Karpas-422 (cell line): ENCODE measurements around the gene DPP4. TPM values are rescaled to one million over a fixed set of nuclear protein-coding genes. Genes with fewer than 3 reads are reported as not detected.

Experiments used
- DNase-seq: peaks from one replicate; pipeline ENCODE4 v3.0.0-alpha.2; 2015
- H2AFZ ChIP-seq: fragments of 200-600 bp; sonication (generic); 2 replicates; pipeline ENCODE4 v1.6.1; 2014; ENCODE audit warnings: antibody characterized with exemption, low read length, mixed read lengths
- H3K27ac ChIP-seq: fragments of 200-600 bp; sonication (generic); 2 replicates; pipeline ENCODE4 v1.5.1; 2014; ENCODE audit warnings: mild to moderate bottlenecking, low read length, moderate library complexity
- H3K27me3 ChIP-seq: fragments of 200-600 bp; sonication (generic); 2 replicates; pipeline ENCODE4 v1.6.1; 2014; ENCODE audit warnings: low read length, mixed read lengths
- H3K36me3 ChIP-seq: fragments of 200-600 bp; sonication (generic); 2 replicates; pipeline ENCODE4 v1.6.1; 2014; ENCODE audit warnings: low read length, mixed read lengths; ENCODE audit not compliant: insufficient read depth
- H3K4me1 ChIP-seq: fragments of 200-600 bp; sonication (generic); 2 replicates; pipeline ENCODE4 v1.6.1; 2014; ENCODE audit warnings: mild to moderate bottlenecking, low read length, mixed read lengths
- H3K4me2 ChIP-seq: fragments of 200-600 bp; sonication (generic); 2 replicates; pipeline ENCODE4 v1.6.1; 2014; ENCODE audit warnings: low read length, low read depth, mild to moderate bottlenecking; ENCODE audit not compliant: poor library complexity, severe bottlenecking
- H3K4me3 ChIP-seq: fragments of 200-600 bp; sonication (generic); 2 replicates; pipeline ENCODE4 v1.5.1; 2014; ENCODE audit warnings: mild to moderate bottlenecking, antibody characterized with exemption, low read length, mixed read lengths
- H3K79me2 ChIP-seq: fragments of 200-600 bp; sonication (generic); 2 replicates; pipeline ENCODE4 v1.6.1; 2014; ENCODE audit warnings: mild to moderate bottlenecking, low read length, mixed read lengths
- H3K9ac ChIP-seq: fragments of 200-600 bp; sonication (generic); 2 replicates; pipeline ENCODE4 v1.6.0; 2014; ENCODE audit warnings: low read length
- H3K9me2 ChIP-seq: fragments of 200-600 bp; sonication (generic), shearing (Covaris generic); replicated peaks from 2 replicates; pipeline ENCODE4 v1.6.0; 2014; ENCODE audit warnings: mild to moderate bottlenecking, low read length, moderate library complexity; ENCODE audit not compliant: insufficient read depth
- H3K9me3 ChIP-seq: fragments of 300-700, 200-600 bp; sonication (generic); 2 replicates; pipeline ENCODE4 v1.6.1; 2014; ENCODE audit warnings: low read length, mixed read lengths
- H4K20me1 ChIP-seq: fragments of 200-600 bp; sonication (generic); 2 replicates; pipeline ENCODE4 v1.6.1; 2014; ENCODE audit warnings: mild to moderate bottlenecking, antibody characterized with exemption, low read length, low read depth; ENCODE audit not compliant: insufficient read depth
- total RNA-seq: library from RNA; depleted of rRNA; stranded (reverse); fragments of >200 nt; shearing (Covaris generic); gene quantifications from 2 replicates; pipeline ENCODE4 v1.2.3, GENCODE V29; 2014; ENCODE audit warnings: low replicate concordance

The DPP4 gene
- total RNA-seq, 1 experiment from 2014 or later: not detected

DNA sequence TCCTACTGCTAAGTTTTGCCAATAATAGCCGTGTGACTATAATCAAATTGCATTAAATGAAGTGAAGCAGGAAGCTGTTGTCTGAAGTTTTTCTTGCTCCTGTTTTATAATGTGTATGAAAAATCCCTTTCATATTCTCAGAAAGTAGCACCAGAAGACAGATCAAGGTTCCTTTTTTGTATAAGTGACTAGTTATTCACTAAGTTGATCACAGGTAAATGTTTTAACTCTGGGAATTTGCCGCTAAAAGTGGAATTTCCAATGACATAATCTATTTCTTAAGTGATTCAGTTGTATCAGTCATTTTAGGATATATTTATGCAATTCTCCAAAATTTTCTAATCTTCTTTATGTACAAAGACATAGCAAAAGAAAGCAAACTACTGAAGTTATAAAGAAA is 99.6 kb downstream of the DPP4 start:
- Histone ChIP-seq H3K9ac (no peak overlapping the region), H3K79me2 (no peaks in the 10 kb centered on the region), H3K4me3 (no peak overlapping the region), H4K20me1 (no peaks in the 10 kb centered on the region), H3K4me2 (no peak overlapping the region), H3K27ac (no peak overlapping the region), H3K9me2 (no peaks in the 10 kb centered on the region), H3K4me1 (no peaks in the 10 kb centered on the region), H2AFZ (no peak overlapping the region), H3K36me3 (no peaks in the 10 kb centered on the region), H3K9me3 (no peaks in the 10 kb centered on the region), H3K27me3 (no peaks in the 10 kb centered on the region)
- DNase-seq: no peak

DNA sequence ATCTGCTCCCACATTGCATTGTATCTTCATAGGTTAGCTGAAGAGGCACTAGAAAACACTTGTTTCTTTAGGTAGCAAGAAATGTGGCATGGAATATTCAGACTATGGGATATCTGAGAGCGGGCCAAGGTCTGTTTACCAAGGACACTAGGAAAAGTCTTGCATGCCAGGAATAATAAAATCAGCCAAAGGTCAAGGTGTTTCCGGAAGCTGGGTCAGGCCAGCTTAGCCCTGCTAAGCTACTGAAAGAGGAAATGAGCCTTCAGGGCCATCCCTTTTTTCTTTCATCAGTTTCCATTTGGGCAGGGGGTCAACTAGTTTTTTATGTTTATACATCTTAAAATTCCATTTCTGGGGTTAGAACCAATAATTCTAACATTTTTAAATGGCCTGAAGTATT is 101.1 kb downstream of the DPP4 start:
- Histone ChIP-seq H3K27me3 (no peaks in the 10 kb centered on the region), H4K20me1 (no peaks in the 10 kb centered on the region), H3K79me2 (no peaks in the 10 kb centered on the region), H3K27ac (no peak overlapping the region), H2AFZ (no peak overlapping the region), H3K4me3 (no peak overlapping the region), H3K9ac (no peak overlapping the region), H3K4me2 (no peak overlapping the region), H3K36me3 (no peaks in the 10 kb centered on the region), H3K9me2 (no peaks in the 10 kb centered on the region), H3K9me3 (no peaks in the 10 kb centered on the region), H3K4me1 (no peaks in the 10 kb centered on the region)
- no peak for DNase-seq

DNA sequence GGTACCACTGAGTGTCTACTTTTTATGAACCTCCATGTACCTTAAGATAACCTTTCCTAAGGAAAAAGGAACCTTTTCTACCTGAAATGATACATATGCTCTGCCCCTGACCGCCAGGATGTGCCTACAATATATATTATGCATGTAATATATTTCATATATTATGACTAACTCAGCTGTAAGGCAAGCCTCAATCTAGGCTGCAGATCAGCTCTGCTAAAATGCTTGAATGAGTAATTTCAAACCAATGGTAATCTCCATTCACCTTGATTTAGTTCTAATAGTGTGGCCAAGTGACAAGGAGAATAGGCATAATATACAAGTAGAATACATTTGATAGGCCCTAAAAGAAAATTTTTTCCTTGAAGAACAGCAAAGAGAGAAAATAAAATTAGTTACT is 101.8 kb downstream of the DPP4 start:
- Histone ChIP-seq H3K9ac (no peak overlapping the region), H3K27ac (no peak overlapping the region), H3K4me1 (no peaks in the 10 kb centered on the region), H3K4me3 (no peak overlapping the region), H3K36me3 (no peaks in the 10 kb centered on the region), H3K27me3 (no peaks in the 10 kb centered on the region), H3K9me3 (no peaks in the 10 kb centered on the region), H2AFZ (no peak overlapping the region), H4K20me1 (no peaks in the 10 kb centered on the region), H3K79me2 (no peaks in the 10 kb centered on the region), H3K9me2 (no peaks in the 10 kb centered on the region), H3K4me2 (no peak overlapping the region)
- no peak for DNase-seq

DNA sequence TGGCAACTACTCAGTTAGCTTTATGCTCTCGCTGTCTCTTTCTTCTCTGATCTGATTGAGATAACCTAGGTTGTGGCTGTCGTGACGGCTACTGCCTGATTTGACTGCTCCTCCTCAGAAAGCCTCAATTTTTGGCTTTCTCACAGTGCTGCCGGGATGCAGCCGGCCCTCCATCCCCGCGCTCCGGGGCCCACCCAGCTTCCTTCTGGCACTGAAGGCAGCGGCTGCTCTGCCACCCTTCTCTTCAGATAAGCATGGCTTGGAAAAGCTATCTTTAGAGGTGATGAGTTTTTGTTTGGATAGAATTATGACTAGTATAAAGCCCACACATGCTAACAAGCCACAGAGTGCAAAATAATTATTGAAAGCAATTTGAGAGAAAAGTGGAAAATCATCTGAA is 102.5 kb downstream of the DPP4 start:
- no peak overlapping the region for H3K9ac ChIP-seq
- no peak overlapping the region for H3K27ac ChIP-seq
- H3K27me3 ChIP-seq: no peaks in the 10 kb centered on the region
- H4K20me1 ChIP-seq: no peaks in the 10 kb centered on the region
- H3K9me3 ChIP-seq: no peaks in the 10 kb centered on the region
- no peak overlapping the region for H2AFZ ChIP-seq
- H3K36me3 ChIP-seq: no peaks in the 10 kb centered on the region
- H3K79me2 ChIP-seq: no peaks in the 10 kb centered on the region
- no peak for DNase-seq
- no peaks in the 10 kb centered on the region for H3K9me2 ChIP-seq
- H3K4me2 ChIP-seq: no peak overlapping the region
- H3K4me1 ChIP-seq: no peaks in the 10 kb centered on the region
- no peak overlapping the region for H3K4me3 ChIP-seq

DNA sequence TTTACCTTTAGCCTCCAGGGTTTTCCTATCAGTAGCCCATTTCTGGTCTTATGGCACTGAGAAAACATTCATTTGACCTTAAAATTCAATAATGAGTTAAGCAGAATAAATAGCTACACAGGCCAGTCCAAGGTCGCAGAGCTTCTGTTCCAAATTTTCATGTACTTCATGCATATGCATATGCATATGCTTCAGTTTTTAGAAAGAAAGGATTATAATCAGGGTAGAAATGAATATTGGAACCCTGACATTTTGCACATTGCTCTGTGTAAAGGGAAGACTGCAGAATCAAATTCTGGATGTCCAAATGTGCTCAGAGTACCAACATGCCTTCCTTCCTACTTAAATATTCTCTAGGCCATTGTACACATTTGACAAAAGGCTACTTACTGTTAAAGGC is 104.9 kb downstream of the DPP4 start:
- H3K4me3 ChIP-seq: no peak overlapping the region
- no peak overlapping the region for H2AFZ ChIP-seq
- no peak overlapping the region for H3K27ac ChIP-seq
- H3K36me3 ChIP-seq: no peaks in the 10 kb centered on the region
- no peaks in the 10 kb centered on the region for H3K9me3 ChIP-seq
- H4K20me1 ChIP-seq: no peaks in the 10 kb centered on the region
- H3K4me1 ChIP-seq: no peaks in the 10 kb centered on the region
- H3K9me2 ChIP-seq: no peaks in the 10 kb centered on the region
- H3K27me3 ChIP-seq: no peaks in the 10 kb centered on the region
- DNase-seq: no peak
- H3K79me2 ChIP-seq: no peaks in the 10 kb centered on the region
- no peak overlapping the region for H3K4me2 ChIP-seq
- no peak overlapping the region for H3K9ac ChIP-seq

DNA sequence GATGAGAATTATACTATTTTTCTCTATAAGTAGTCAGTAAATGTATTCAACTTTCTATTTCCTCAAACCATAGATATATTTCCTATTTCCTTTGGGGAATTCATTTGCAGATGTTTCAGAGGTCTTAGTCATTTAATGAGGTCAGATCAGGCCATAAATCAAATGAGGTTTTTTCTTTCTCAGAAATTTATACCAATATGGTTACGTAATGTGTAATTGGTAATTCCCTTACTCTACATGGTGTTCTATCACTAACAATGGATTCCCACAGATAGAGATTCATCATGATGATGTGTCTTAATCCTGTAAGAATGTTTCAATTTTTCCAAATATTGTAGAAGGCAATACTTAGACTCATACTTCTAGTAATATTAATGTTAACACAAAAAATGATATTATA is 108.0 kb downstream of the DPP4 start:
- H3K79me2 ChIP-seq: no peaks in the 10 kb centered on the region

DNA sequence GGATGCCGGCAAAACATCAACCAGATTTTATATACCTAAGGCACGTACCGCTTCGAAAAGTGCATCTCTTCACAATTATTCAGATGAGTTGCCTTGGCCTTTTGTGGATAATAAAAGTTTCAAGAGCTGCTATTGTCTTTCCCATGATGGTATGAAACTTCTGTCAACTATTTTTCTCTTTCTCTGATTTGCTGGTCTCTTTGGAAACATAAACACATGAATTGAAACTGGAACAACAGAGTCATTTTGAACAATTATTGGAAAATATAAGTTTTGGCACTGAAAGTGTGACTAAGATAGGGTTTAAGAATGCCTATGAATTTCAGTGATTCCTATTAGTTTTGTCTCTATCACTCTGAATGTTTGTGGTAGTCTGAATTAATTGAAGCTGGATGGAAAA is 109.9 kb downstream of the DPP4 start:
- Histone ChIP-seq H3K4me2 (no peak overlapping the region), H3K9ac (no peak overlapping the region), H3K9me3 (no peaks in the 10 kb centered on the region), H4K20me1 (no peaks in the 10 kb centered on the region), H3K27ac (no peak overlapping the region), H2AFZ (no peak overlapping the region), H3K36me3 (no peaks in the 10 kb centered on the region), H3K4me3 (no peak overlapping the region), H3K9me2 (no peaks in the 10 kb centered on the region), H3K4me1 (no peaks in the 10 kb centered on the region), H3K27me3 (no peaks in the 10 kb centered on the region), H3K79me2 (no peaks in the 10 kb centered on the region)
- DNase-seq: no peak

More for the DNA sequence above, 108.0 kb downstream of the DPP4 start:
- Histone ChIP-seq H3K4me3 (no peak overlapping the region), H3K27ac (no peak overlapping the region), H3K9ac (no peak overlapping the region), H3K36me3 (no peaks in the 10 kb centered on the region), H3K9me3 (no peaks in the 10 kb centered on the region), H3K4me2 (no peak overlapping the region), H2AFZ (no peak overlapping the region), H4K20me1 (no peaks in the 10 kb centered on the region), H3K4me1 (no peaks in the 10 kb centered on the region), H3K27me3 (no peaks in the 10 kb centered on the region), H3K9me2 (no peaks in the 10 kb centered on the region)
- no peak for DNase-seq

DNA sequence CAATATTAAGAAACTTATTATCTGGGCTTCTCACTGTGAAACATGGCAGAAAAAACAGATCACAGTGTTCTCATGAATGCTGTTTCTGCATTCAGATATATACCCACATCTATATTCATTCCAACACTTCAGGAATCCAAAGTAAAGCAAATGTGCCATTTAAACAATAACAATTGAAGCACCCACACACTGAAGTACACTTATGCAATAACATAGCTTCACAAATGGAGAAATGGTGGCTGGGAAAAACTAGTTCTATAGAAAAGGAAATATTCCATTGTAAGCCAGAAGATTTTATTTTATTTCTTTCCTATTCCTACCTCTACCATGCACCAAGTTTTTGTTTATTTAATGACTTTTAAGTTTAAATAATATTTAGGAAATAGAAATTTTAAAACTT is 111.9 kb downstream of the DPP4 start:
- Histone ChIP-seq H3K27me3 (no peaks in the 10 kb centered on the region), H3K9me3 (no peaks in the 10 kb centered on the region), H3K9ac (no peak overlapping the region)

DNA sequence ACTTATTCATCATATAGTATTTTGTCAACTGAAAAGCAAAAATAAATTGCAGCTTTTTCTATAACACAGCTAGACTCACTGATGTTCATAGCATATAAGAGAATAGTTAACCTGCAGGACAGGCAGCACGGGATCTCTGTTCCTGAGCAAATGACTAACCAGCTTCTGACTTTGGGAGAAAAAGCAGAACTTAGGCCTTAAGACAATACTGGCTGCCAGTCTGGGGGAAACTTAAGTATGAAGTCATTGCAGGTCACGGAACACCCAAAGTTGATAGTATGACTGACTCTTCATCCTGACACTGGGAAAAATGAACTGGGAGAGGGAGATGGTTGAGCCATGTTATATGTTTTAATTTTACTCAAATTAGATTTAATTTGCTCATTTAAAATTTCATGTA is 113.0 kb downstream of the DPP4 start:
- Histone ChIP-seq H2AFZ (no peak overlapping the region), H3K4me1 (no peaks in the 10 kb centered on the region), H3K9ac (no peak overlapping the region), H3K9me2 (no peaks in the 10 kb centered on the region), H3K9me3 (no peaks in the 10 kb centered on the region), H3K4me2 (no peak overlapping the region), H3K27ac (no peak overlapping the region), H3K4me3 (no peak overlapping the region), H3K36me3 (no peaks in the 10 kb centered on the region), H4K20me1 (no peaks in the 10 kb centered on the region), H3K79me2 (no peaks in the 10 kb centered on the region), H3K27me3 (no peaks in the 10 kb centered on the region)
- DNase-seq: no peak

More for the DNA sequence above, 111.9 kb downstream of the DPP4 start:
- Histone ChIP-seq H4K20me1 (no peaks in the 10 kb centered on the region), H2AFZ (no peak overlapping the region), H3K27ac (no peak overlapping the region), H3K4me3 (no peak overlapping the region), H3K79me2 (no peaks in the 10 kb centered on the region), H3K4me2 (no peak overlapping the region), H3K36me3 (no peaks in the 10 kb centered on the region), H3K9me2 (no peaks in the 10 kb centered on the region), H3K4me1 (no peaks in the 10 kb centered on the region)
- no peak for DNase-seq
